Panc1 (cell line): ENCODE data around the gene FAM9A. TPM values are rescaled to one million over a fixed set of nuclear protein-coding genes. Genes with fewer than 3 reads are reported as not detected.
A peak's percentile ranks its signal among the peaks of the same experiment; 100 is the strongest.

ENCODE experiments used
- ATAC-seq: fragments of 200-7000 bp; cut with Tn5 transposase; 2 replicates; pipeline ENCODE4 v1.9.1; 2020; ENCODE audit warnings: mild to moderate bottlenecking, moderate library complexity
- BruUV-seq: library from RNA; stranded (reverse); fragments of 400-500 nt; replicated peaks from 2 replicates; lab custom pipeline; 2021; lab: Mats Ljungman, UMichigan
- CTCF ChIA-PET: fragments of 300-600 bp; sonication (Branson Sonifier 250); formaldehyde crosslinking; loops from one replicate; lab custom pipeline; 2022; ENCODE audit warnings: antibody characterized with exemption; lab: Charles Lee
- POLR2A ChIA-PET: fragments of 300-600 bp; sonication (Branson Sonifier 250); formaldehyde crosslinking; loops from one replicate; lab custom pipeline; 2022; ENCODE audit warnings: antibody characterized with exemption; lab: Charles Lee
- DNase-seq: peaks from one replicate; pipeline ENCODE4 v3.0.0-alpha.2; 2010; ENCODE audit warnings: low read depth, low spot score
- H3K27ac ChIP-seq: 2 replicates; pipeline ENCODE4 v1.5.1; 2011; ENCODE audit warnings: mild to moderate bottlenecking, low read length, inconsistent platforms
- H3K27me3 ChIP-seq: fragments of 200-500 bp; sonication (Bioruptor generic); 2 replicates; pipeline ENCODE4 v1.6.0; 2014; ENCODE audit warnings: low read length, inconsistent platforms; ENCODE audit not compliant: control insufficient read depth, insufficient read depth
- H3K36me3 ChIP-seq: fragments of 200-500 bp; sonication (Bioruptor generic); 2 replicates; pipeline ENCODE4 v1.5.1; 2014; ENCODE audit warnings: inconsistent platforms, mild to moderate bottlenecking, low read length, moderate library complexity; ENCODE audit not compliant: control insufficient read depth, insufficient read depth
- H3K4me1 ChIP-seq: 2 replicates; pipeline ENCODE4 v1.5.1; 2011; ENCODE audit warnings: inconsistent platforms, mild to moderate bottlenecking, low read length, moderate library complexity; ENCODE audit not compliant: control insufficient read depth, insufficient read depth
- H3K4me3 ChIP-seq, 2 experiments: 2 replicates each; pipeline ENCODE4 v1.5.1; 2011 to 2012; ENCODE audit warnings: low read depth in 2 of 2, low read length in 2 of 2, mild to moderate bottlenecking in 2 of 2, inconsistent platforms in 1 of 2, moderate library complexity in 1 of 2
- H3K9me3 ChIP-seq: fragments of 200-500 bp; sonication (Bioruptor generic); 2 replicates; pipeline ENCODE4 v1.5.1; 2014; ENCODE audit warnings: low read depth, mild to moderate bottlenecking, inconsistent platforms, low read length, moderate library complexity; ENCODE audit not compliant: control insufficient read depth, insufficient read depth
- CTCF ChIP-seq: fragments of 450-650 bp; IDR thresholded peaks from 2 replicates; pipeline ENCODE4 v1.5.1; 2017; ENCODE audit warnings: mild to moderate bottlenecking
- POLR2AphosphoS5 ChIP-seq: IDR thresholded peaks from 2 replicates; pipeline ENCODE4 v1.6.1; 2012; ENCODE audit warnings: mild to moderate bottlenecking, low read depth, low read length, moderate library complexity
- REST ChIP-seq, 2 experiments: IDR thresholded peaks; 2 replicates each; pipeline ENCODE4 v1.6.1; 2011 to 2012; ENCODE audit warnings: low read depth in 2 of 2, control low read depth in 1 of 2, low read length in 1 of 2, mild to moderate bottlenecking in 1 of 2, moderate library complexity in 1 of 2; ENCODE audit not compliant: insufficient read depth in 1 of 2
- SIN3A ChIP-seq: IDR thresholded peaks from 2 replicates; pipeline ENCODE4 v1.6.1; 2012; ENCODE audit warnings: low read depth, mild to moderate bottlenecking, low read length, moderate library complexity, borderline replicate concordance; ENCODE audit not compliant: insufficient read depth
- TCF7L2 ChIP-seq: IDR thresholded peaks from 2 replicates; pipeline ENCODE4 v1.6.1; 2011; ENCODE audit warnings: mild to moderate bottlenecking, low read depth, low read length, inconsistent platforms
- in situ Hi-C: cut with HindIII; loops from 2 replicates; pipeline ENCODE4 v1.10.0; 2016; ENCODE audit warnings: low sequenced_read_pairs, low pct_unique_long_range_greater_than_20kb
- intact Hi-C: fragments of 100-400 bp; cut with micrococcal nuclease; formaldehyde crosslinking; loops from one replicate; pipeline ENCODE4 v1.10.0; 2022; ENCODE audit not compliant: unreplicated experiment
- total RNA-seq: library from RNA; stranded (reverse); gene quantifications from one replicate; pipeline ENCODE4 v1.2.1, GENCODE V29; 2021; ENCODE audit not compliant: unreplicated experiment

The FAM9A gene
- total RNA-seq, 1 experiment from 2014 or later, result not detected

- Histone ChIP-seq H3K9me3 (no peaks in the 10 kb centered on the region), H3K4me3 (no peak overlapping the region), H3K27ac (no peak overlapping the region), H3K4me1 (no peaks in the 10 kb centered on the region), H3K27me3 (no peaks in the 10 kb centered on the region), H3K36me3 (no peaks in the 10 kb centered on the region)
- no TSS peak for BruUV-seq
- ATAC-seq (no peak), DNase-seq (no peak)
- in situ Hi-C loops (no loop called here), intact Hi-C loops (no loop called here)
- TF ChIP-seq POLR2AphosphoS5, result no peak
- no peak for TF ChIP-seq REST (IDR thresholded peaks at IDR 0.05; ENCODE audit: insufficient read depth in 1 of 2, low read depth in 2 of 2, low read length in 1 of 2)
- no peak for TF ChIP-seq TCF7L2
- TF ChIP-seq CTCF, result peak; percentile 83
- no peak for TF ChIP-seq SIN3A
- ChIA-PET CTCF (no interaction called here), POLR2A (no interaction called here)
These were observed 58.0 kb downstream of the FAM9A start for GRCh38 chrX:8743126-8743732.

- DNase-seq (no peak), ATAC-seq (no peak)
- no peaks in the 10 kb centered on the region for H3K9me3 ChIP-seq
- POLR2A ChIA-PET, result no interaction called here
- no peak overlapping the region for H3K27ac ChIP-seq
- H3K4me1 ChIP-seq, result no peaks in the 10 kb centered on the region
- no TSS peak for BruUV-seq
- TF ChIP-seq CTCF (no peak), SIN3A (no peak), TCF7L2 (no peak), POLR2AphosphoS5 (no peak)
- in situ Hi-C loops, result no loop called here
- H3K27me3 ChIP-seq, result no peaks in the 10 kb centered on the region
- intact Hi-C loops, result no loop called here
- no peaks in the 10 kb centered on the region for H3K36me3 ChIP-seq
- CTCF ChIA-PET, result no interaction called here
- no peak overlapping the region for H3K4me3 ChIP-seq
These were observed 59.2 kb downstream of the FAM9A start for GRCh38 chrX:8741981-8742380.

Other genes with a start within 250 kb of the FAM9A start
- 0.18 TPM for gene ANOS1, start 69.2 kb downstream of the FAM9A start, total RNA-seq
- not detected for gene FAM9B, start 232.7 kb upstream of the FAM9A start, total RNA-seq